Astrocyte (in vitro differentiated cells and primary cell): ENCODE data around the gene FMN1. TPM values are rescaled to one million over a fixed set of nuclear protein-coding genes. Genes with fewer than 3 reads are reported as not detected.
A peak's percentile ranks its signal among the peaks of the same experiment; 100 is the strongest.

Experiments
- DNase-seq: peaks from one replicate; pipeline ENCODE4 v3.0.0-alpha.2; 2010; ENCODE audit warnings: low read depth
- FAIRE-seq: peaks from 2 replicates; lab custom pipeline; 2011; peaks lifted over from hg19 to GRCh38; lab: Jason Lieb, UNC
- H2AFZ ChIP-seq: 2 replicates; pipeline ENCODE4 v1.6.0; 2012; ENCODE audit warnings: low read depth, low read length, inconsistent platforms
- H3K27ac ChIP-seq: 2 replicates; pipeline ENCODE4 v1.5.1; 2011; ENCODE audit warnings: low read depth, low read length, inconsistent platforms
- H3K27me3 ChIP-seq: 2 replicates; pipeline ENCODE4 v1.6.0; 2011; ENCODE audit warnings: low read length, inconsistent platforms; ENCODE audit not compliant: insufficient read depth
- H3K36me3 ChIP-seq: 2 replicates; pipeline ENCODE4 v1.5.1; 2011; ENCODE audit warnings: low read length, inconsistent platforms; ENCODE audit not compliant: insufficient read depth
- H3K4me1 ChIP-seq: 2 replicates; pipeline ENCODE4 v1.5.1; 2011; ENCODE audit warnings: low read length, inconsistent platforms; ENCODE audit not compliant: insufficient read depth
- H3K4me2 ChIP-seq: 2 replicates; pipeline ENCODE4 v1.6.0; 2012; ENCODE audit warnings: low read length, inconsistent platforms
- H3K4me3 ChIP-seq: 2 replicates; pipeline ENCODE4 v1.5.1; 2011; ENCODE audit warnings: low read depth, mild to moderate bottlenecking, low read length, inconsistent platforms; ENCODE audit not compliant: insufficient read depth
- H3K79me2 ChIP-seq: 2 replicates; pipeline ENCODE4 v1.6.0; 2012; ENCODE audit warnings: mild to moderate bottlenecking, low read length, inconsistent platforms; ENCODE audit not compliant: insufficient read depth
- H3K9ac ChIP-seq: 2 replicates; pipeline ENCODE4 v1.6.0; 2012; ENCODE audit warnings: mild to moderate bottlenecking, low read length, inconsistent platforms
- H3K9me3 ChIP-seq: 2 replicates; pipeline ENCODE4 v1.5.1; 2012; ENCODE audit warnings: low read depth, mild to moderate bottlenecking, low read length, inconsistent platforms; ENCODE audit not compliant: insufficient read depth
- H4K20me1 ChIP-seq: 2 replicates; pipeline ENCODE4 v1.6.0; 2012; ENCODE audit warnings: low read length, inconsistent platforms; ENCODE audit not compliant: insufficient read depth
- H3K27ac Mint-ChIP-seq: one replicate; pipeline ENCODE4 v1.8.0; 2021; ENCODE audit warnings: mild to moderate bottlenecking, mixed read lengths; ENCODE audit not compliant: unreplicated experiment
- H3K27me3 Mint-ChIP-seq: one replicate; pipeline ENCODE4 v1.8.0; 2021; ENCODE audit warnings: low read depth, mixed read lengths; ENCODE audit not compliant: unreplicated experiment
- H3K36me3 Mint-ChIP-seq: one replicate; pipeline ENCODE4 v1.8.0; 2021; ENCODE audit warnings: low read depth, mixed read lengths; ENCODE audit not compliant: unreplicated experiment
- H3K4me1 Mint-ChIP-seq: one replicate; pipeline ENCODE4 v1.8.0; 2021; ENCODE audit warnings: low read depth, mixed read lengths; ENCODE audit not compliant: unreplicated experiment
- H3K4me3 Mint-ChIP-seq: one replicate; pipeline ENCODE4 v1.8.0; 2021; ENCODE audit warnings: mild to moderate bottlenecking, moderate library complexity, mixed read lengths; ENCODE audit not compliant: unreplicated experiment
- H3K9me3 Mint-ChIP-seq: one replicate; pipeline ENCODE4 v1.8.0; 2021; ENCODE audit warnings: mild to moderate bottlenecking, mixed read lengths; ENCODE audit not compliant: unreplicated experiment
- CTCF ChIP-seq: IDR thresholded peaks from 2 replicates; pipeline ENCODE4 v1.5.1; 2011; ENCODE audit warnings: low read depth, mild to moderate bottlenecking, inconsistent platforms, low read length, moderate library complexity; ENCODE audit not compliant: insufficient read depth
- EZH2 ChIP-seq: IDR thresholded peaks from 2 replicates; pipeline ENCODE4 v1.6.1; 2012; ENCODE audit warnings: mild to moderate bottlenecking, low read length, inconsistent platforms; ENCODE audit not compliant: insufficient read depth
- total RNA-seq: library from RNA; stranded (reverse); gene quantifications from 2 replicates; pipeline ENCODE4 v1.2.1, GENCODE V29; 2021

Gene FMN1
- total RNA-seq, 1 donor from 2014 or later, result 5.3 TPM

- FAIRE-seq (no peak), DNase-seq (no peak)
- H3K9me3 Mint-ChIP-seq, result no peaks in the 10 kb centered on the region
- H3K4me1 Mint-ChIP-seq, result peaks cover 29% of the 10 kb centered on the region
- no peak overlapping the region for H3K4me3 ChIP-seq
- H3K36me3 Mint-ChIP-seq, result no peaks in the 10 kb centered on the region
- no peaks in the 10 kb centered on the region for H4K20me1 ChIP-seq
- H3K4me1 ChIP-seq, result peaks cover 3% of the 10 kb centered on the region
- no peak for TF ChIP-seq EZH2
- H3K27ac Mint-ChIP-seq, result no peak overlapping the region
- no peak overlapping the region for H3K4me2 ChIP-seq
- H3K9me3 ChIP-seq, result no peaks in the 10 kb centered on the region
- no peaks in the 10 kb centered on the region for H3K79me2 ChIP-seq
- no peaks in the 10 kb centered on the region for H3K27me3 Mint-ChIP-seq
- H3K36me3 ChIP-seq, result no peaks in the 10 kb centered on the region
- H3K9ac ChIP-seq, result no peak overlapping the region
- H3K4me3 Mint-ChIP-seq, result no peak overlapping the region
- H2AFZ ChIP-seq, result no peak overlapping the region
- peaks cover 6% of the 10 kb centered on the region for H3K27me3 ChIP-seq
- H3K27ac ChIP-seq, result no peak overlapping the region
These were observed 36.1 kb downstream of the FMN1 start for GRCh38 chr15:33158366-33158765.

DNA sequence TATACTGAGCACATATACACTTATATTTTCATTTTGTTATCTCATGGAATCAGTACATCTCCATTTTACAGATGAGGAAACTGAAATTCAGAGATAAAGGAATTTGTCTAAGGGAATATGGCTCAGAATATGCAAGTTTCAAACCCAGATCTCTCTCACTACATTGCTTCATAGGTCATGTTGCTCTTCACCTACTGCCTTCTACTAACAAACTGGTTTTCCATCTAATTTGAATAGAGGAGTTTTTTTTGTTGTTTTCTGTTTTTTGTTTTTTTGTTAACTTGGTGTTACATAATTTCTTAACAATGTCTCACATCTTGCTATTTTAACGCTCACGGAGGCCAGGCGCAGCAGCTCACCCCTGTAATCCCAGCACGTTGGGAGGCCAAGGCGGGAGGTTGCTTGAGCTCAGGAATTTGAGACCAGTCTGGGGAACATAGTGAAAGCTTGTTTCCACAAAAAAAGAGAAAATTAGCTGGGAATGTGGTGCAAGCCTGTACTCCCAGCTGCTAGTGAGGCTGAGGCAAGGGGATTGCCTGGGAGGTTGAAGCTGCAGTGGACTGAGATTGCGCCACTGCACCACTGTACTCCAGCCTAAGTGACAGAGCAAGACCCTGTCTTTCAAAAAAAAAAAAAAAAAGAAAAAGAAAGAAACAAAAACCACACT, 37.0 kb downstream of the FMN1 start:
- H2AFZ ChIP-seq, result no peak overlapping the region
- Mint-ChIP-seq H3K27ac (no peak overlapping the region), H3K4me3 (no peak overlapping the region), H3K9me3 (no peaks in the 10 kb centered on the region), H3K4me1 (peaks cover 35% of the 10 kb centered on the region), H3K27me3 (no peaks in the 10 kb centered on the region), H3K36me3 (no peaks in the 10 kb centered on the region)
- DNase-seq (no peak), FAIRE-seq (no peak)
- no peaks in the 10 kb centered on the region for H4K20me1 ChIP-seq
- peaks cover 3% of the 10 kb centered on the region for H3K4me1 ChIP-seq
- no peaks in the 10 kb centered on the region for H3K9me3 ChIP-seq
- H3K79me2 ChIP-seq, result no peaks in the 10 kb centered on the region
- peaks cover 6% of the 10 kb centered on the region for H3K27me3 ChIP-seq
- H3K4me3 ChIP-seq, result no peak overlapping the region
- H3K9ac ChIP-seq, result no peak overlapping the region
- H3K27ac ChIP-seq, result no peak overlapping the region
- TF ChIP-seq CTCF, result no peak
- TF ChIP-seq EZH2, result no peak
- H3K36me3 ChIP-seq, result no peaks in the 10 kb centered on the region
- H3K4me2 ChIP-seq, result no peak overlapping the region

- DNase-seq (no peak), FAIRE-seq (no peak)
- H3K4me3 Mint-ChIP-seq, result no peak overlapping the region
- H3K27me3 Mint-ChIP-seq, result no peaks in the 10 kb centered on the region
- peak overlapping the region; percentile 94 for H3K27ac Mint-ChIP-seq
- no peaks in the 10 kb centered on the region for H3K79me2 ChIP-seq
- no peak overlapping the region for H3K4me3 ChIP-seq
- H3K9ac ChIP-seq, result no peak overlapping the region
- no peaks in the 10 kb centered on the region for H3K36me3 ChIP-seq
- peaks cover 39% of the 10 kb centered on the region for H3K4me1 Mint-ChIP-seq
- no peaks in the 10 kb centered on the region for H4K20me1 ChIP-seq
- no peak overlapping the region for H3K4me2 ChIP-seq
- H3K27ac ChIP-seq, result no peak overlapping the region
- H3K9me3 ChIP-seq, result no peaks in the 10 kb centered on the region
- H3K36me3 Mint-ChIP-seq, result no peaks in the 10 kb centered on the region
- no peak overlapping the region for H2AFZ ChIP-seq
- TF ChIP-seq EZH2 (no peak), CTCF (no peak)
- H3K27me3 ChIP-seq, result peaks cover 6% of the 10 kb centered on the region
- H3K9me3 Mint-ChIP-seq, result no peaks in the 10 kb centered on the region
- H3K4me1 ChIP-seq, result peaks cover 3% of the 10 kb centered on the region
These were observed 38.7 kb downstream of the FMN1 start for GRCh38 chr15:33155691-33156420.
